ENCODE results near the gene CEP72.
"Not testable (repeated sequence)": the region's sequence is repeated elsewhere in the genome, so short reads cannot be mapped to it uniquely, and the experiment has no call there.

The CEP72 gene

GRCh38 chr5:680118-680795, 68.1 kb downstream of the CEP72 start:
- not testable (repeated sequence) for H3K36me3 Mint-ChIP-seq; DNase-seq (ENCODE audit: low spot score in 2 of 2); H3K9me3 Mint-ChIP-seq; H3K4me3 Mint-ChIP-seq; H3K4me1 Mint-ChIP-seq; H3K27me3 Mint-ChIP-seq; ATAC-seq (ENCODE audit: low read depth); H3K27ac Mint-ChIP-seq

DNA sequence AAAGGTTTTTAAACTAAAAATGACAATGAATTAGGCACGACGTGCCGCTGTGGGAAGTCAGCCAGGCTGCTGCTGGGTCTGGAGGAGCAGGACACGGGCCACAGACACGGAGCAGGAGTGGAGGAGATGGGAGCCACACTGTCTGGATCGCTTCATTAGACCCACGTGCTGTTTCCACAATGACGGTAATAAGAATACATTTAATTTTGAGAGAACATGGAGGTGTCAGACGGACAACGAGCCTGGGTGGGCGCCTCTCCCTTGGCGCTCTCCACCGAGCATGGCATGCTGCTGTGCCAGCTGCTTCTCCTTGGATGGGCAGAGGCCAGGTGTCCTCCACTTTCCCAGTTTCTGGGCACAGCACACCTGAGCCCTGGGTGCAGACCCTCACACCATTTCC, 68.7 kb downstream of the CEP72 start:
- H3K27me3 Mint-ChIP-seq; H3K9me3 Mint-ChIP-seq; ATAC-seq (ENCODE audit: low read depth); DNase-seq (ENCODE audit: low spot score in 2 of 2); H3K27ac Mint-ChIP-seq; H3K36me3 Mint-ChIP-seq; H3K4me3 Mint-ChIP-seq; H3K4me1 Mint-ChIP-seq: not testable (repeated sequence)

DNA sequence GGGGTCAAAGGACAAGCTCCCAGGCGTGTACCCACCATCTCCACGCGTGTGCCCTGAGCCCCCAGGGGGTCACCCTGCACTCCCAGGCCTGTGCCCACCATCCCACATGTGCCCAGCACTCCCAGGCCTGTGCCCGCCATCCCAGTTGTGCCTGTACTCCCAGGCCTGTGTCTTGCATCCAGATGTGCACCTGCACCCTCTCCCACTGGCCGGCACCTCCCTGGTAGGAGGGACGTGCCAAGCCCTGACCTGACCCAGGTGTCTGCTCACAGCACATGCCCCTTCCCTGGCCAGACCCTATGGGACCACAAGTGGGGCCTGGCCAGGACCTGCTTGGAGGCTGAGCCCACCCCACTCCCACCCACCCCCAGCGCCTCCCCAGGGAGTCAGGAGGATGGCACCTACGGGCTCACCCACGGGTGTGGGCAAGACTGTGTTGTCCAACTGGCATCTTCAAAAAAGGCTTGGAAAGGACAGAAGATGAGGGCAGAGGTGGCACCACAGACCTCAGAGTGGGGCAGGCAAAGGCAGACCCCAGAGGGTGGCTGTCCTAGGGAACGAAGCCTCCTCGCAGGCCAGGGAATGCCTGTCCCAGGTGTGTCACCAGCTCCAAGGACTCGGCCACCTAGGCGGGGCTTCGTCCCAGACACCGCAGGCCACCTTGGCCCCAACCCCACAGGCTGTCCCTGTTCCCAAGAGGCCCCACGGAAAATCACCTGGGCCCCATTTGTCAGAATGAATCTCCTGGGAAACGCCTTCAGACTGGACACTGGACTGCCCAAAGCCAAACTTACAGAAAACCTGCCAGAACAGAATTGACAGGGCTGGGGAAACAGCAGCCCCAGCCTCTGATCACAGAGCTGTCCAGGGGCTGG, 69.4 kb downstream of the CEP72 start:
- not testable (repeated sequence) for H3K9me3 Mint-ChIP-seq; H3K4me3 Mint-ChIP-seq; H3K4me1 Mint-ChIP-seq; H3K27ac Mint-ChIP-seq; H3K27me3 Mint-ChIP-seq; ATAC-seq (ENCODE audit: low read depth); H3K36me3 Mint-ChIP-seq; DNase-seq (ENCODE audit: low spot score in 2 of 2)

DNA sequence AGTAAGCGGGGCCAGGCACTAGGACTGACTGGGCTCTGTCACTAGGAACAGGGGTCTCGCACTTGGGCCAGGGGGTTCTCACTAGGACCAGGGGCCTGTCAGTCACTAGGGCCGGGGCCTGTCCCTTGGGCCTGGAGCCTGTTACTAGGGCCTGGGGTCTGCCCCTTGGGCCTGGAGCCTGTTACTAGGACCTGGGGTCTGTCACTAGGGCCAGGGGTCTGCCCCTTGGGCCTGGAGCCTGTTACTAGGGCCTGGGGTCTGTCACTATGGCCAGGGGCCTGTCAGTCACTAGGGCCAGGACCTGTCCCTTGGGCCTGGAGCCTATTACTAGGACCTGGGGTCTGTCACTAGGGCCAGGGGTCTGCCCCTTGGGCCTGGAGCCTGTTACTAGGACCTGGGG, 70.1 kb downstream of the CEP72 start:
- H3K27ac Mint-ChIP-seq; H3K4me1 Mint-ChIP-seq; H3K36me3 Mint-ChIP-seq; H3K27me3 Mint-ChIP-seq; H3K9me3 Mint-ChIP-seq; H3K4me3 Mint-ChIP-seq; ATAC-seq (ENCODE audit: low read depth); DNase-seq (ENCODE audit: low spot score in 2 of 2): not testable (repeated sequence)

DNA sequence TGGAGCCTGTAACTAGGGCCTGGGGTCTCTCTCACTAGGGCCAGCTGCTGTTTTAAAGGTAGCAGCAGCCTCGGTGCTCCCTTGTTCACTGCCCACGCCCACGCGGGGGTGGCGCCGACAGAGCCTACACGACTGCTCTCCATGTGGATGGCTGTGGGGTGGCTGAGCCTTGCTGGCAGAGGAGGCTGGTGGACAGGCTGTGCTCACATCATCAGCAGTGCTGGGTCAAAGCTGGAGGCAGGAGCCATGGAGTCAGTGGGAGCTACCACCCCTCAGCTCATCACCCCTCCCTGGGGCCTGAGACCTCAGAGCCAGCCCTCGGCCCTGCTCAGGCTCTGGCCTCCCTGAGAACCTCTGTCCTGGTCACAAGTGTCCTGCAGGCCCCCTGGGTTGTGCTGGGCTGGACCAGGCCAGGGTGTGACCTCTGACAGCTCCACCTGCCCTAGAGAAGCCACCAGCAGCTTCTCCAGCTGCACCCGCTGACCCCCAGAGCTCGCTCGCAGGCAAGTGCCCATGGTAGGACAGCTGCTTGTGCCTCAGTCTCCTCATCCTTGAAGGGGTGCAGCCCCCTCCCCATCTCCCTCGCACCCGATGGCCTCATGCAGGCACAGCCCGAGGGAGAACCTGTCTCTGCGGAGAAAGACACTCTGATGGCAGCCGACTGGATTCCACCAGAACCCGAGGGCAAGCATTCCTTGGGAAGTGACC, 70.7 kb downstream of the CEP72 start:
- H3K9me3 Mint-ChIP-seq; H3K27me3 Mint-ChIP-seq; H3K36me3 Mint-ChIP-seq; ATAC-seq (ENCODE audit: low read depth); H3K4me3 Mint-ChIP-seq; DNase-seq (ENCODE audit: low spot score in 2 of 2); H3K4me1 Mint-ChIP-seq; H3K27ac Mint-ChIP-seq: not testable (repeated sequence)

GRCh38 chr5:683551-684481, 71.7 kb downstream of the CEP72 start:
- Mint-ChIP-seq H3K27ac (no peak overlapping the region), H3K4me1 (no peaks in the 10 kb centered on the region), H3K27me3 (peaks cover 10% of the 10 kb centered on the region), H3K36me3 (no peaks in the 10 kb centered on the region), H3K9me3 (no peaks in the 10 kb centered on the region), H3K4me3 (no peak overlapping the region)
- DNase-seq (ENCODE audit: low spot score in 2 of 2) (no peak), ATAC-seq (ENCODE audit: low read depth) (no peak)

DNA sequence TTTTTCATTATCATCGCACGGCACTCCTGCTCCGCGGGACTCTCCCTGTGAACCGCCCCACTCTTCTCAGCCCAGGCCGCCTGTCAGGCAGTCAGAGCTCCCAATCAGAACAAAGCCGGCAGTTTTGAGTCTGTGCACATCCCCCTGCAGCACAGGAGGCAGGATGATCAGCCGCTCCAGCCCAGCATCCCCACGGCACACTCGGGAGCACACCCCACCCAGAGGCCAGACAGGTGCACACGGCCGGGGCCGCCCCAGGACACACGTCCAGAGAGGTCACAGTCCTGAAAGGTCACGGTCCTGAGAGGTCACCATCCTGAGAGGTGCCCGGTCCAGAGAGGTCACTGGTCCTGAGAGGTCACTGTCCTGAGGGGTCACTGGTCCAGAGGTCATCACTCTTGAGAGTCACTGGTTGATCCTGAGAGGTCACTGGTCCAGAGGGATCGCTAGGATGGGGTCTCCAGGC, 72.6 kb downstream of the CEP72 start:
- Mint-ChIP-seq H3K4me1 (no peaks in the 10 kb centered on the region), H3K9me3 (no peaks in the 10 kb centered on the region), H3K4me3 (no peak overlapping the region), H3K27ac (no peak overlapping the region), H3K27me3 (peaks cover 10% of the 10 kb centered on the region), H3K36me3 (no peaks in the 10 kb centered on the region)
- DNase-seq (ENCODE audit: low spot score in 2 of 2): no peak
- ATAC-seq (ENCODE audit: low read depth): no peak

DNA sequence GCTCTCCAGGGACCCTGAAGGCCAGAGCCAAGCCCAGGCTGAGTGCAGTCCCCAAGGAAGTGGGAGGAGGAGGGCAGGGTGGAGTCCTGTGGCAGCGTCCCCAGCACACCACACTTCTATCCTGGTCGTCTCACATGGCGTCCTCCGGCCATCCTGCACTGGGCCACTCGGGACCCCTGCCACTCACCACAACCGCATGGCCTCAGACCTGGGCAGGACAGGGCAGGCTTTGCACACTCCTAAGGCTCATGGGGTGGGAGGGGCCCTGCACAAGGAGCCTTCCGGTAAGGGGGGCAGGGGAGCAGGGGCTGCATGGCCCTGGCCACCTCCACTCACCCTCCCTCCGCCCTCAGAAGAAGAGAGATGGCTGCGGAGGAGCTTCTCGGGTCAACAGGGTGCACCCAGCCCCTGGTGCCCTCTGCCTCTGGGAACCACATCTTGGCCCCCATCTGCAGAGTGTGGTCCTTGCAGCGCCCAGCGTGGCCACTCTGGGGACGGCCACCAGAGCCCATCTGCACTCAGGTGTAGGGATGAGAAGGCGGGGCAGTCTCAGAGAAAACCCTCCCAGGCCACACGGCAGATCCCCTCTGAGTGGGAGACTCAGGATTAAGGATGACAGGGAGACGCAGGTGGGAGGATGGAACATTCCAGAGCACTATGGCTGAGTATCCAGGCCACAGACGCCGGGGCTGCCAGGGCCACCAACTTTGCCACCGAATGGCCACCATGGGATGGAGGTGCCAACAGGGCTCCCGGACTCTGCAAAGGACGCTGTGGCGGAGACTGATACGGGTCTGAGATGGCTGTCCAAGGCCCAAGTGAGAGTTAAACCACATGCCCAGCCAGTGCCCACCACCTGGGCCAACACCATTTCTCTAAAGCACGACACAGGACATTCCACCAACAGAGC, 73.4 kb downstream of the CEP72 start:
- Mint-ChIP-seq H3K27me3 (peaks cover 10% of the 10 kb centered on the region), H3K27ac (no peak overlapping the region), H3K9me3 (no peaks in the 10 kb centered on the region), H3K36me3 (no peaks in the 10 kb centered on the region), H3K4me3 (no peak overlapping the region), H3K4me1 (no peaks in the 10 kb centered on the region)
- ATAC-seq (ENCODE audit: low read depth) (no peak), DNase-seq (ENCODE audit: low spot score in 2 of 2) (no peak)

DNA sequence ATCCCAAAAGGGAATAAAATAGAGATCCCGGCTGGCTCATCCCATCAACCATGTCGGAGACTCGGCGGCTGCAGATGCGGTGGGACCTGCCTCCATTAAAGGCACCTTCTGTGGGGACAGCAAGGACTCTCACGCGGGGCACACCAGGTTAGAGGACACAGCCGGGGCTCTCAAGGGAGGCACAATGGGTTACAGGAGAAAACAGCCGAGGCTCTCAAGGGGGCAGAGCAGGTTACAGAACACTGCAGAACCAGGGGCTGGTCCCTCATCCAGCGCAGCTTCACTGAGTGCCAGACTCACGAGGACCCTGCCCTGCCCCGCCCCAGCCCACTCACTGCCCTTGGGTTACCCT, 74.0 kb downstream of the CEP72 start:
- H3K36me3 Mint-ChIP-seq; DNase-seq (ENCODE audit: low spot score in 2 of 2); H3K4me1 Mint-ChIP-seq; H3K4me3 Mint-ChIP-seq; H3K27me3 Mint-ChIP-seq; ATAC-seq (ENCODE audit: low read depth); H3K27ac Mint-ChIP-seq; H3K9me3 Mint-ChIP-seq: not testable (repeated sequence)

- not testable (repeated sequence) for H3K27me3 Mint-ChIP-seq; H3K27ac Mint-ChIP-seq; H3K4me1 Mint-ChIP-seq; DNase-seq (ENCODE audit: low spot score in 2 of 2); H3K9me3 Mint-ChIP-seq; ATAC-seq (ENCODE audit: low read depth); H3K36me3 Mint-ChIP-seq; H3K4me3 Mint-ChIP-seq
Observed at GRCh38 chr5:686936-687335, 74.8 kb downstream of the CEP72 start.

DNA sequence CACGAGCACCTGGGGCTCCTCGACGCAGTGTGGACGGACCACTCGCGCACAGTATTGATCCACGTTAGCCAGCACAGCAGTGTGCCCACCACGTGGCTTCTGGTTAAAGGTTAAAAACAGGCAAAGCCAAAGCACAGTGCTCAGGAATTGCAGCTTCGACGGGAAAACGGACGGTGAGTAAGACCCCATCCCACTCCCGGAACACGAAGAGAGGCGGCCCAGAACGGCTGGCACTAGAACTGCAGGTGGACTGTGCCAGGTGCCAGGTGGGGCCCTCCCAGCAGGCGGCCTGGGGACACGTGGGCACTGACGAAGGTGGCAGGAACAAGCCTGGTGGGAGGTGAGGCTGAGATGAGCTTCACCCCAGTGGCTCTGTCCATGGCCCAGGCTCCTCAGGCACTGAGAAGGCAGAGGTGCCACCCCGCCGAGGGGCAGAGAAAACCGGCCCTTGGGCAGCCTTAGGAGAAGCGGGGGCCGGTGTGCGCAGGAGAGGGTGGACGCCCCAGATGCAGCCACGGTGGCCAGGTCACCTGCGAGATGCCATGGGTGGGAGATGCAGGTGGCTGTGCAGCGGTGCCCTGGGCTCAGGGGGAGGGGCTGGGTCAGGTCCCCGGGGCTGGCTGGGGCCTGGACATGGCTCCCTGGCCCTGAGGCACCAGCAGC, 76.3 kb downstream of the CEP72 start:
- not testable (repeated sequence) for H3K27me3 Mint-ChIP-seq; DNase-seq (ENCODE audit: low spot score in 2 of 2); ATAC-seq (ENCODE audit: low read depth); H3K9me3 Mint-ChIP-seq; H3K4me1 Mint-ChIP-seq; H3K36me3 Mint-ChIP-seq; H3K4me3 Mint-ChIP-seq; H3K27ac Mint-ChIP-seq

DNA sequence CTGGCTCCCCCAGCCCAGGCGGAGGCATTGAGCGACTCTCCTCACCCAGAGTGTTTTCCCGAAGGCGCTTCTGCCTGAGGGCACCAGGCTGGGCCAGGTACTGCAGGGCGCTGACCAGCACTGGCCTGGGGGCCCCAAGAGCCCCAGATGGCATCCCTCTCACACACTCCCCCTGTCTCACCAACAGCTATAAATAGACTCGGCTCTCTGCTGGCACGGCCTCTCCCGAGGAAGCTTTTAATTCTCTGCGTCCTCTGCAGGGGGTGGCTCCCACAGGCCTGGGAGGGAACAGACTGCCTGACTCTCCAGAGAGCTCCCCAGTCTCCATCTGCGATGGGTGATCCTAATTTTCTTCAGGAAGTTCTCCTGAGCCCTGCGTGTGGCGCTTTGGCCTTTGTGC, 78.2 kb downstream of the CEP72 start:
- not testable (repeated sequence) for H3K36me3 Mint-ChIP-seq; ATAC-seq (ENCODE audit: low read depth); H3K27me3 Mint-ChIP-seq; H3K27ac Mint-ChIP-seq; H3K4me3 Mint-ChIP-seq; DNase-seq (ENCODE audit: low spot score in 2 of 2); H3K4me1 Mint-ChIP-seq; H3K9me3 Mint-ChIP-seq
